Epidermal melanocyte (primary cell): ENCODE data around the gene IP6K3.

ENCODE experiments used
- DNase-seq: peaks from one replicate; pipeline ENCODE4 v3.0.0; 2011; ENCODE audit warnings: low spot score; ENCODE audit not compliant: insufficient read length

IP6K3 gene

DNA sequence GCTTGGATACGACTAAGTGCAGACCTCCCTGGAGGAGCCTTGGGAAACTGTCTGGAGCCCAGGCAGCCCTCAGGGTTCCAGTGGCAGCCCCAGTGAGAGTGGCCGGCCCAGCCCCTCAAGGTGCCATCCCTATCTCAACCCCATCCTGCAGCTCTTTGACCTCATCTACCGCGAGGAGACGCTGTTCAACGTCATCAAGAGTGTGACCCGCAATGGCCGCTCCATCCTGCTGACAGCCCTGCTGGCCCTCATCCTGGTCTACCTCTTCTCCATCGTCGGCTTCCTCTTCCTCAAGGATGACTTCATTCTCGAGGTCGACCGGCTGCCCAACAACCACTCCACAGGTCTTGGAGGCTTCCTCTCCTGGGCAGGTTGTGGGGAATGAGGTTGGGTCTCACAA is 55.9 kb downstream of the IP6K3 start:
- no peak for DNase-seq

DNA sequence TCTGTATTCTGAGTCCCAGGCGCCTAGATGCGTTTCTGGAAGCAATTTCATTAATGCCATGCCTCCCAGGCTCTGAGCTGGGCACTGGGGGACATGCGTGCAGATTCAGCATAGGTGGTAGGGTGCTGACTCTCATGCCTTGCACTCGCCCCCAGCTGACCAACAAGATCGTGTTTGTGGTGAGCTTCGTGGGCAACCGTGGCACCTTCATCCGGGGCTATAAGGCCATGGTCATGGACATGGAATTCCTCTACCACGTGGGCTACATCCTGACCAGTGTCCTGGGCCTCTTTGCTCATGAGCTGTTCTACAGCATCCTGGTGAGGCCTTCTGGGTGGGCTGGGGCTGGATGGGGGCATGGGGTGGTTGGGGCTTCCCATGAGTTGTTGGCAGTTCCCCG is 56.8 kb downstream of the IP6K3 start:
- no peak for DNase-seq

- no peak for DNase-seq
These were observed 57.6 kb downstream of the IP6K3 start for GRCh38 chr6:33689148-33689494.

GRCh38 chr6:33688451-33689147 is 58.1 kb downstream of the IP6K3 start:
- DNase-seq = no peak

DNA sequence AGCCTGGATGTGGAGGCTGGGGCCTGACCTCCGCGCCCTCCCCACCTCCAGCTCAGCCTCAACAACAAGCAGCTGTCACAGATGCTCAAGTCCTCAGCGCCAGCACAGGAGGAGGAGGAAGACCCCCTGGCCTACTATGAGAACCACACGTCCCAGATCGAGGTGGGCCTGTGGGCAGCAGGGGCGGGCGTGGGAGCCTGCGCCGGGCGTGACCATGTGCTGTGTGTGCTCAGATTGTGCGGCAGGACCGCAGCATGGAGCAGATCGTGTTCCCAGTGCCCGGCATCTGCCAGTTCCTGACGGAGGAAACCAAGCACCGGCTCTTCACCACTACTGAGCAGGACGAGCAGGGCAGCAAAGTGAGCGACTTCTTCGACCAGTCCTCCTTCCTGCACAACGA is 58.7 kb downstream of the IP6K3 start:
- no peak for DNase-seq

GRCh38 chr6:33686981-33687975 is 59.4 kb downstream of the IP6K3 start:
- DNase-seq = no peak

- no peak for DNase-seq
These were observed 60.3 kb downstream of the IP6K3 start for GRCh38 chr6:33686225-33686924.

DNA sequence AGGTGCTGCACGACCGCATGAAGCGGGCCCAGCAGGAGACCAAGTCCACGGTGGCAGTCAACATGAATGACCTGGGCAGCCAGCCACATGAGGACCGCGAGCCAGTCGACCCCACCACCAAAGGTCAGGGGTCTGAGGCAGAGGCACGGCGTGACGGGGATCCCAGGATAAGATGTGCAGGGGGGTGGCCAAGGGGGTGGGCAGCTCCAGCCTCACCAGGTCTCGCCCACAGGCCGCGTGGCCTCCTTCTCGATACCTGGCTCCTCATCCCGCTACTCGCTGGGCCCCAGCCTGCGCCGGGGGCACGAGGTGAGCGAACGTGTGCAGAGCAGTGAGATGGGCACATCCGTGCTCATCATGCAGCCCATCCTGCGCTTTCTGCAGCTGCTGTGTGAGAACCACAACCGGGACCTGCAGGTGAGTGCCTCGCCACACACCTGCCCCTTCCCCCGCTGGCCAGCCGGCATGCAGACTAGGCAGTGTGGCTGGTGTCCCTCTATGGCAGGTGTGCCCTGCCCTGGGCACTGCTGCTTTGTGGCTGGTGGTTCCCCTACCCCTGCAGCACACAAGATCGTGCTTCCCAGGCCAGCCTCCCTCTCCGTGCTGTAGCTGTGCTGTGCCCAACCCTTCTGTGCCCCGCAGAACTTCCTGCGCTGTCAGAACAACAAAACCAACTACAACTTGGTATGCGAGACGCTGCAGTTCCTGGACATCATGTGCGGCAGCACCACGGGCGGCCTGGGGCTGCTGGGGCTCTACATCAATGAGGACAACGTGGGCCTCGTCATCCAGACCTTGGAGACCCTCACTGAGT is 61.1 kb downstream of the IP6K3 start:
- DNase-seq = no peak

- DNase-seq = no peak
These were observed 61.7 kb downstream of the IP6K3 start for GRCh38 chr6:33684983-33685382.

DNA sequence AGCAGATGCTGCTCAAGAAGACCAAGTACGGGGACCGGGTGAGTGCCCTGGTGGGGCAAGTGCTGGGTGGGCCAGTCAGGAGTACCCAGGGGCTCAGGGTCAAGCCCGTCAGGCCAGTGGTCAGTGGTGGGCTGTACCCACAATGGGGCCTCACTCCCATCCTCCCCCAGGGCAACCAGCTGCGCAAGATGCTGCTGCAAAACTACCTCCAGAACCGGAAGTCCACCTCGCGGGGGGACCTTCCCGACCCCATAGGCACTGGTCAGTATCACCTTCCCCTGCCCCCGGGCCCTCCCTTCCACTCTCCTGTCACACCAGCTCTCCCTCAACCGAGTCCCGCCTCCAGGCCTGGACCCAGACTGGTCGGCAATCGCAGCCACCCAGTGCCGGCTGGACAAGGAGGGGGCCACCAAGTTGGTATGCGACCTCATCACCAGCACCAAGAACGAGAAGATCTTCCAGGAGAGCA is 62.2 kb downstream of the IP6K3 start:
- DNase-seq = no peak

DNA sequence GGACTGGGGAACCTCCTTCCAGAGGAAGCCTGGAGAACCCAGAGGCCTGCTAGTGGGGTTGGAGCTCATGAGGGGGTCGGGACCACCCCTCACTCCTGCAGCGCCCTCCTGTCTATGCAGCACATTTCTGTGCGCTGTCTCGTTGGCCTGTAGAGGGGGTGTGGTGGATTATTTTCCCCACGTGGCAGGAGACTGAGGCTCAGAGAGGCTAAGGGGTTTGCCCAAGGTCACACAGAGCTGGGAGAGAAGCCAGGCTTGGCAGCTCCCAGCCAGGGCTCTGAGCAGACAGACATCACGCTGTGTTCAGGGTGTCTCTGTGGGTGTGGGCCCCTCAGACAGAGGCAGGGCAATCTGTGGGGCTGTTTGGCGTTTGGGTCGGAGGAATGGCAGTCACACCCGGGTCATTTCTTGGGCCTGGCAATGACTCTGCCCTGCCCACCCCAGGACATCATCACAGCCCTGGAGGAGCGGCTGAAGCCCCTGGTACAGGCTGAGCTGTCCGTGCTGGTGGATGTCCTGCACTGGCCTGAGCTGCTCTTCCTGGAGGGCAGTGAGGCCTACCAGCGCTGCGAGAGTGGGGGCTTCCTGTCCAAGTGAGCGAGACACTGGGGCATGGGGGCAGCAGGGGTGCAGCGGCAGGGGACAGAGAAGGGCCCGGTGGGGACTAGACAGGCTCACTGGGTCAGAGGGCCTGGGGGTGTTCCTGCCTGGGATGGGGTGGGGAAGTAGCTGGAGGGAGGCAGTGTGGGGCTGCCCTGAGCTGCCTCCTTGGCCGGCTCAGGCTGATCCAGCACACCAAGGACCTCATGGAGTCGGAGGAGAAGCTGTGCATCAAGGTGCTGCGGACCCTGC is 62.9 kb downstream of the IP6K3 start:
- no peak for DNase-seq

- DNase-seq = peak; percentile 81
These were observed 63.6 kb downstream of the IP6K3 start for GRCh38 chr6:33683051-33683571.

GRCh38 chr6:33682341-33682740 is 64.4 kb downstream of the IP6K3 start:
- DNase-seq = no peak

DNA sequence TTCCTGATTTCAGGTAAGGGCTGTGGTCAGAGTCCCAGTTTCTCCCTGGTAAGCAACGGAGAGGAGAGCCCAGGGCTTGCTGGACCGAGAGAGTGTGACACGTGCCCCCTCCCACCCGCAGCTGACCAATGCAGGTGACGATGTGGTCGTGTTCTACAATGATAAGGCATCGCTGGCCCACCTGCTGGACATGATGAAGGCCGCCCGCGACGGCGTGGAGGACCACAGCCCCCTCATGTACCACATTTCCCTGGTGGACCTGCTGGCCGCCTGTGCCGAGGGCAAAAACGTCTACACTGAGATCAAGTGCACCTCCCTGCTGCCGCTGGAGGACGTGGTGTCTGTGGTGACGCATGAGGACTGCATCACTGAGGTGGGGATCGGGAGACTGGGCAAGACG is 66.9 kb downstream of the IP6K3 start:
- DNase-seq = no peak

GRCh38 chr6:33678932-33679490 is 67.7 kb downstream of the IP6K3 start:
- DNase-seq = no peak

- no peak for DNase-seq
These were observed 68.3 kb downstream of the IP6K3 start for GRCh38 chr6:33678233-33678931.

DNA sequence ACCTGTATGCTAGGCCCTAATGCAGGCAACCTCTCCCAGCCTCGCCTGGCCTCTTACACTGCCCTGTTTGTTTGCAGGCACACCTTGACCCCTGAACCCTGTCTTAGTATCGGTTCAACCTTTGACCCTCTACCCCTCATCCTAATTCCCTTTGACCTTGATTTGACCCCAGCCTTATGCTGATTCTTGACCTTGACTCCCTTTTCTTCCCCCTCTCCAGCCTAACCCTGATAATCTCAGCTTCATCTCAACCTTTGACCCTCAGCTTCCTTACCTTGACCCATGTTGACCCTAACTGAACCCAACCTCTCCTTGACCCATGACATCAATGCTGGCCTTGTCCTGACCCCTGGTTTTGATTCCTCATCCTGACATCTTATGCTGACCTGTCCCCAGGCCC is 69.0 kb downstream of the IP6K3 start:
- DNase-seq = no peak

GRCh38 chr6:33677143-33677660 is 69.5 kb downstream of the IP6K3 start:
- DNase-seq = no peak
